WERI-Rb-1 (cell line): ENCODE measurements around the gene TATDN2.

Source experiments
- DNase-seq: peaks from one replicate; pipeline ENCODE4 v3.0.0-alpha.2; 2020
- H3K27ac ChIP-seq: fragments of 250-450 bp; sonication (Bioruptor Pico); 2 replicates; pipeline ENCODE4 v1.5.1; 2020; ENCODE audit warnings: mild to moderate bottlenecking, moderate library complexity
- H3K27me3 ChIP-seq: fragments of 250-450 bp; sonication (Bioruptor Pico); 2 replicates; pipeline ENCODE4 v1.5.1; 2021; ENCODE audit warnings: mild to moderate bottlenecking, low read depth, moderate library complexity; ENCODE audit not compliant: insufficient read depth, severe bottlenecking
- H3K36me3 ChIP-seq: fragments of 250-450 bp; sonication (Bioruptor Pico); 2 replicates; pipeline ENCODE4 v1.5.1; 2020; ENCODE audit warnings: mild to moderate bottlenecking, moderate library complexity
- H3K4me3 ChIP-seq: 2 replicates; pipeline ENCODE4 v1.5.1; 2011; ENCODE audit warnings: low read depth, mild to moderate bottlenecking, control low read depth, low read length
- H3K9me3 ChIP-seq: fragments of 250-450 bp; sonication (Bioruptor Pico); 2 replicates; pipeline ENCODE4 v1.5.1; 2021; ENCODE audit warnings: mild to moderate bottlenecking, moderate library complexity; ENCODE audit not compliant: severe bottlenecking
- CTCF ChIP-seq: IDR thresholded peaks from 2 replicates; pipeline ENCODE4 v1.5.1; 2011; ENCODE audit warnings: low read depth, mild to moderate bottlenecking, control low read depth, inconsistent platforms, low read length

The TATDN2 gene

GRCh38 chr3:10283638-10284037, 35.4 kb downstream of the TATDN2 start:
- Histone ChIP-seq H3K36me3 (peaks cover 39% of the 10 kb centered on the region), H3K4me3 (no peak overlapping the region), H3K27me3 (no peaks in the 10 kb centered on the region), H3K27ac (no peak overlapping the region), H3K9me3 (no peaks in the 10 kb centered on the region)
- no peak for DNase-seq
- no peak for TF ChIP-seq CTCF

- H3K27ac ChIP-seq: no peak overlapping the region
These were observed 36.2 kb downstream of the TATDN2 start for GRCh38 chr3:10284496-10284895.

GRCh38 chr3:10285272-10286132, 37.2 kb downstream of the TATDN2 start:
- Histone ChIP-seq H3K4me3 (no peak overlapping the region), H3K27me3 (no peaks in the 10 kb centered on the region), H3K9me3 (no peaks in the 10 kb centered on the region), H3K27ac (no peak overlapping the region), H3K36me3 (peaks cover 25% of the 10 kb centered on the region)
- TF ChIP-seq CTCF: no peak
- DNase-seq: no peak

More at GRCh38 chr3:10284496-10284895, 36.2 kb downstream of the TATDN2 start:
- TF ChIP-seq CTCF: no peak
- DNase-seq: no peak
- Histone ChIP-seq H3K4me3 (no peak overlapping the region), H3K27me3 (no peaks in the 10 kb centered on the region), H3K36me3 (peaks cover 35% of the 10 kb centered on the region), H3K9me3 (no peaks in the 10 kb centered on the region)

- no peaks in the 10 kb centered on the region for H3K9me3 ChIP-seq
- no peak for TF ChIP-seq CTCF
- H3K27ac ChIP-seq: no peak overlapping the region
- H3K36me3 ChIP-seq: peaks cover 20% of the 10 kb centered on the region
- no peak for DNase-seq
- H3K27me3 ChIP-seq: no peaks in the 10 kb centered on the region
- no peak overlapping the region for H3K4me3 ChIP-seq
These were observed 37.9 kb downstream of the TATDN2 start for GRCh38 chr3:10286133-10286524.

GRCh38 chr3:10286596-10287295, 38.5 kb downstream of the TATDN2 start:
- no peaks in the 10 kb centered on the region for H3K9me3 ChIP-seq
- TF ChIP-seq CTCF: no peak
- no peak overlapping the region for H3K27ac ChIP-seq
- no peak overlapping the region for H3K4me3 ChIP-seq
- peaks cover 20% of the 10 kb centered on the region for H3K36me3 ChIP-seq
- DNase-seq: no peak
- H3K27me3 ChIP-seq: no peaks in the 10 kb centered on the region
